Rectal smooth muscle tissue (tissue), 1 donor: ENCODE results near the gene PRPF4.
A peak's percentile ranks its signal among the peaks of the same experiment; 100 is the strongest.
"Not testable (repeated sequence)": the region's sequence is repeated elsewhere in the genome, so short reads cannot be mapped to it uniquely, and the experiment has no call there.

Experiments
- H3K27ac ChIP-seq: one replicate; pipeline ENCODE4 v1.7.0; 2013; ENCODE audit warnings: low read depth, low read length, inconsistent platforms
- H3K27me3 ChIP-seq: one replicate; pipeline ENCODE4 v1.7.0; 2013; ENCODE audit warnings: low read length; ENCODE audit not compliant: control insufficient read depth, insufficient read depth
- H3K36me3 ChIP-seq: one replicate; pipeline ENCODE4 v1.7.0; 2013; ENCODE audit warnings: low read length; ENCODE audit not compliant: control insufficient read depth, insufficient read depth
- H3K4me1 ChIP-seq: one replicate; pipeline ENCODE4 v1.7.0; 2013; ENCODE audit warnings: low read length; ENCODE audit not compliant: control insufficient read depth, insufficient read depth
- H3K4me3 ChIP-seq: one replicate; pipeline ENCODE4 v1.7.0; 2013; ENCODE audit warnings: low read length
- H3K9ac ChIP-seq: one replicate; pipeline ENCODE4 v1.7.0; 2013; ENCODE audit warnings: low read length

The PRPF4 gene

DNA sequence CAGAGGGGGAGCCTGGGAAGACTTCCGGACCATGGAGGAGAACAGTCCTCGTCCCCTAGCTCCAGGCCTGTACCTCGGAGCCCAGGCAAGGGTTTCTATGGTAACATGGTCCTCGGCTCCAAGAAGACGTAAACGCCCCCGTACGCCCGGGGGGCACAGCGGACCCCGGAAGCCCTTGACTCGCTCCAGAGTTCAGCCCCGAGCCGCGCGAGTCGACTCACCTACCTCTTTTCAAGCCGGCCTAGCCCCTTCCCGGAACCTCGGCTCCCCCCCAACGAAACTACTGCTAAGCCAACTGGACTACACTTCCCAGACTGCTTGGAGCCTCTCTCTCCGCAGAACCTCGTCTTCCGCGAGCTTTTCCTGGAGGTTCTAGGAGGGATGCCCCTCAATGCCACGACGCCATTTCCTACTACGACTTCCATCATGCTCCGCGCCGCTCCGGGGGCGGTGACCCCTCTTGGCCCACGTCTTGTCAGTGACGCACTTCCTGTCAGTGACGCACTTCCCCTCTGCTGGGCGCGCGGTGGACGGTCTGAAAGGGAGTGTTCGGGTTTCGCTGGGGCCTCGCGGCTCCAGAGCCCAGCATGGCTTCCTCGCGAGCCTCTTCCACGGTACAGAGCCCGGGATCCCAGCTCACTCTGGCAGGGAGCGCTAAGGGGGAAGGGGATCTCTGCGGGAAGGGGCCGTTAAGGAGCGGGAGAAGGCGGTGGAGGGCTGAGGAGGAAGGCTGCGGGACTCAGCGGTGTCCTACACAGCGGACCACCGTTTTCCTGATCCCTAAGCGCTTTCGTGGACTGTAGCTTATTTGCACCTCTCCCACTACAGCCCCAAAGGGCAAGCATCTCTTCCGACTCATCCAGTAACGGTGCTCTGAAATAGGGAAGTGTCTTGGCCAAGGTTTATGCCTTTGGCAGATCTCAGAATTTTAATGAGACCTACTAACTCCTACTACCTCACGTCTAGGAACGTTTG is at the start of gene PRPF4, which contains the start of gene CDC26:
Gene PRPF4, plus strand, starts transcription at position 502 of the 975 bp plus-strand sequence. Its CDS starts 86 bp downstream, at position 588.
Gene CDC26, minus strand, starts transcription at position 416 of the 975 bp plus-strand sequence. CDS start 3,065 bp downstream, outside the sequence.
- H3K36me3 ChIP-seq = peaks cover 18% of the 10 kb centered on the region
- H3K4me1 ChIP-seq = peaks cover 7% of the 10 kb centered on the region
- H3K4me3 ChIP-seq = peak within 1 kb of the TSS; percentile 100
- peak within 1 kb of the TSS; percentile 97 for H3K27ac ChIP-seq
- H3K27me3 ChIP-seq = no peaks in the 10 kb centered on the region
- H3K9ac ChIP-seq = peak within 1 kb of the TSS; percentile 99

DNA sequence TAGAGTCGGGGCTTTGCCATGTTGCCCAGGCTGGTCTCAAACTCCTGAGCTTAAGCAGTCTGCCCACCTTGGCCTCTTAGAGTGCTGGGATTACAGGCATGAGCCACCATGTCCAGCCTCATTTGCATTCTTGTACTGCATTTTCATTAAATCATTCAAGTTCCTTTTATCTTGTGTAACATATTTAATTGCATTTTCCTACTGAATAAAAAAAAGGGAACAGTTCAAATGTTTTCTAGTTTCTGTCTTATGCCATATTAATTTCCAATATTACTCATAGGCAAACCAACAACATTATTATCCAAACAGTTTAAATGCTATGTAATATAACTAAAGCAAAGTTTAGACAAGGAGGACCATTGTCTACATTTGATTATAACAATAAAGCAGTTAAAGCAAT is 48.0 kb upstream of the PRPF4 start:
- H3K9ac ChIP-seq = no peak overlapping the region
- no peak overlapping the region for H3K27ac ChIP-seq
- no peaks in the 10 kb centered on the region for H3K27me3 ChIP-seq
- peaks cover under 1% of the 10 kb centered on the region for H3K4me1 ChIP-seq
- H3K4me3 ChIP-seq = no peak overlapping the region
- H3K36me3 ChIP-seq = no peaks in the 10 kb centered on the region

GRCh38 chr9:113228130-113228665 is 47.3 kb upstream of the PRPF4 start:
- Histone ChIP-seq H3K27ac (no peak overlapping the region), H3K36me3 (no peaks in the 10 kb centered on the region), H3K27me3 (no peaks in the 10 kb centered on the region), H3K4me1 (no peaks in the 10 kb centered on the region), H3K4me3 (no peak overlapping the region), H3K9ac (no peak overlapping the region)

- no peak overlapping the region for H3K4me3 ChIP-seq
- H3K4me1 ChIP-seq = no peaks in the 10 kb centered on the region
- H3K9ac ChIP-seq = no peak overlapping the region
- H3K27ac ChIP-seq = no peak overlapping the region
- no peaks in the 10 kb centered on the region for H3K27me3 ChIP-seq
- no peaks in the 10 kb centered on the region for H3K36me3 ChIP-seq
Observed at GRCh38 chr9:113231701-113232100, 43.8 kb upstream of the PRPF4 start.

DNA sequence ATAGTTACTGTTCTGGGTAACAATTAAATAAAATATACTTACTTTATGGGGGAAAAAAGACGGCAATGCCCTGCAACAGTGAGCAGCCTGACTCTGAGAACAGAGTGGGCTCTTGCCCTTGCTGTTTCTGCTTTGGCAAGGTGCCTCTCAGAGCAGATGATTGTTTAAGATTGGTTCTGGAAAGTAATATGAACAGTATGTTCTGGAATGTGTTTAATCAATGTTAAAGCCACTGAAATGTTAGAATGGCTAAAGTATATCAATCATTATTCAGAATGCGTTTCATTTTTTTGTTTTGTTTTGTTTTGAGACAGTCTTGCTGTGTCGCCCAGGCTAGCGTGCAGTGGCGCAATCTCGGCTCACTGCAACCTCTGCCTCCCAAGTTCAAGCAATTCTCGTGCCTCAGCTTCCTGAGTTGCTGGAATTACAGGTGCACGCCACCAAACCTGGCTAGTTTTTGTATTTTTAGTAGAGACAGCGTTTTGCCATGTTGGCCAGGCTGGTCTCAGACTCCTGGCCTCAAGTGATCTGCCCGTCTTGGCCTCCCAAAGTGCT is 39.7 kb upstream of the PRPF4 start:
- H3K36me3 ChIP-seq, H3K4me3 ChIP-seq, H3K4me1 ChIP-seq, H3K9ac ChIP-seq, H3K27ac ChIP-seq, H3K27me3 ChIP-seq: not testable (repeated sequence)

DNA sequence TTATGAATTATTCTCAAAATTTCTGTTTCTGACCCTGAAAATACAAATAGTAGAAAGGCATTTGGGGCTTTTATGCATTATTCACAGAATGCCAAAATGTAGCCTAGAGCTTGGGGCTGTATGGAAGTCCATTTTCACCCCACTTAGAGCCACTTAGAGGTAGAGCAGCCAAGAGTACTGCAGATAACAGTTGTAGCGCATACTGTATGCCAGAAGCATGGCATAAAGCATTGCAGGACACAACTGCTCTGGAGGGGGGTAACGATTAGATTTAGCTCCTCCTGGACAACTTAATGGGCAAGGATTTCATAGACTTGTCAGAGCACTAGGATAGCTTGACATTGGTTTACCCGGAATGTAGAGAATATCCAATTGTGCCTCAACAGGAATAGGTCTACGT is 38.4 kb upstream of the PRPF4 start:
- Histone ChIP-seq H3K4me3 (no peak overlapping the region), H3K4me1 (no peaks in the 10 kb centered on the region), H3K9ac (no peak overlapping the region), H3K27ac (no peak overlapping the region), H3K36me3 (no peaks in the 10 kb centered on the region), H3K27me3 (no peaks in the 10 kb centered on the region)

- no peak overlapping the region for H3K27ac ChIP-seq
- H3K9ac ChIP-seq = no peak overlapping the region
- H3K4me1 ChIP-seq = no peaks in the 10 kb centered on the region
- H3K36me3 ChIP-seq = no peaks in the 10 kb centered on the region
- H3K4me3 ChIP-seq = no peak overlapping the region
- no peaks in the 10 kb centered on the region for H3K27me3 ChIP-seq
Observed at GRCh38 chr9:113238202-113238858, 37.1 kb upstream of the PRPF4 start.

- H3K27ac ChIP-seq = no peak overlapping the region
- H3K9ac ChIP-seq = no peak overlapping the region
- no peaks in the 10 kb centered on the region for H3K27me3 ChIP-seq
- no peaks in the 10 kb centered on the region for H3K36me3 ChIP-seq
- H3K4me1 ChIP-seq = no peaks in the 10 kb centered on the region
- no peak overlapping the region for H3K4me3 ChIP-seq
Observed at GRCh38 chr9:113238859-113239232, 36.6 kb upstream of the PRPF4 start.

GRCh38 chr9:113241161-113241560 is 34.3 kb upstream of the PRPF4 start:
- Histone ChIP-seq H3K27me3 (no peaks in the 10 kb centered on the region), H3K4me1 (no peaks in the 10 kb centered on the region), H3K9ac (no peak overlapping the region), H3K4me3 (no peak overlapping the region), H3K36me3 (no peaks in the 10 kb centered on the region), H3K27ac (no peak overlapping the region)

- Histone ChIP-seq H3K27ac (no peak overlapping the region), H3K36me3 (no peaks in the 10 kb centered on the region), H3K9ac (no peak overlapping the region), H3K27me3 (no peaks in the 10 kb centered on the region), H3K4me1 (no peaks in the 10 kb centered on the region), H3K4me3 (no peak overlapping the region)
Observed at GRCh38 chr9:113244556-113244955, 30.9 kb upstream of the PRPF4 start.

GRCh38 chr9:113245894-113246293 is 29.6 kb upstream of the PRPF4 start:
- Histone ChIP-seq H3K27me3 (no peaks in the 10 kb centered on the region), H3K4me1 (no peaks in the 10 kb centered on the region), H3K27ac (no peak overlapping the region), H3K9ac (no peak overlapping the region), H3K4me3 (no peak overlapping the region), H3K36me3 (no peaks in the 10 kb centered on the region)

DNA sequence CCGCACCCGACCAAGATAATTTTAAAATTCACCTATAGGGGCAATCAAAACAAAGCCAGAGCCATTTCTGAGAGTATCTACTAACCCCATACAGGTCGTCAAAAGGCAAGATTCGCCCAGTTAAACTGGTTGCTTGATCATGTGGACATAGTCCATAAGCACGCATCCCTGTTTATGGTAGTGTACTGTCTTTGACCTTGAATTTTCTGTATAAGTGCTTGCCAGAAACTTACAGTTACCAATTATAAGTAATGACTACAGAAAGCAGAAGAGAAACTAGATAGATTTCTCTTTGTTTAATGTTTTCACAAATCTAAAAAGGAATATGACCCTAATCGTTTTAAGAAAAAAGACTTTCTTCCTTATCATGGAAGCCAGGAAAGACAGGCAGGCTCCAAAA is 28.5 kb upstream of the PRPF4 start:
- Histone ChIP-seq H3K4me1 (no peaks in the 10 kb centered on the region), H3K9ac (no peak overlapping the region), H3K36me3 (no peaks in the 10 kb centered on the region), H3K27ac (no peak overlapping the region), H3K4me3 (no peak overlapping the region), H3K27me3 (no peaks in the 10 kb centered on the region)
